HG02852 (cell line): Measurements from ENCODE around the gene CDK2.

Experiments used
- ATAC-seq: cut with Tn5 transposase; IDR thresholded peaks from one replicate; pipeline ENCODE4 v1.9.1; 2021; ENCODE audit warnings: mild to moderate bottlenecking, moderate library complexity; ENCODE audit not compliant: unreplicated experiment

CDK2 gene

GRCh38 chr12:56007564-56008559 is 41.2 kb downstream of the CDK2 start:
- peak; percentile 49 for ATAC-seq

GRCh38 chr12:56010111-56010570 is 43.5 kb downstream of the CDK2 start:
- no peak for ATAC-seq

GRCh38 chr12:56011509-56012090 is 45.0 kb downstream of the CDK2 start:
- ATAC-seq: no peak

DNA sequence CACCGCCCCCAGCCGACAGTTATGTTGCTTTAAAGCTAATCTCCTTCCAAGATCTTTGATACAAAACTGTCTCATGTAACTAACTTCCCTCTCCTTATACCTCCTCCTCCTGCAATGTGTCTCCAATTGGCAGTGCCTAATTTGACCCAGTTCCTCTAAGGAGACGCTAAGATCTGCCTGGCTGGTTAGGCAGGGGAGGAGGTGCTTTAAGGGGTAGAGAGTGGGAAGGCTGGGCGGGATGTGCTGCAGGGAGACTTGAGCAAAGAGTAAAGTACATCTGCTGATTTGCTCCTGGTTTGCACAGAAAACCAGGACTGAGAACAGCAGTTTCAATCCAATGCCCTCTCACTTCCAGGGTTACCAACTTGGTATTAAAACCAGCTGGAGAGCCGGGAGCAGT is 46.9 kb downstream of the CDK2 start:
- ATAC-seq: no peak

- ATAC-seq: no peak
Observed at GRCh38 chr12:56014205-56014604, 47.6 kb downstream of the CDK2 start.

GRCh38 chr12:56017181-56017580 is 50.6 kb downstream of the CDK2 start:
- ATAC-seq: no peak

- ATAC-seq: no peak
Observed at GRCh38 chr12:56018356-56018755, 51.7 kb downstream of the CDK2 start.

DNA sequence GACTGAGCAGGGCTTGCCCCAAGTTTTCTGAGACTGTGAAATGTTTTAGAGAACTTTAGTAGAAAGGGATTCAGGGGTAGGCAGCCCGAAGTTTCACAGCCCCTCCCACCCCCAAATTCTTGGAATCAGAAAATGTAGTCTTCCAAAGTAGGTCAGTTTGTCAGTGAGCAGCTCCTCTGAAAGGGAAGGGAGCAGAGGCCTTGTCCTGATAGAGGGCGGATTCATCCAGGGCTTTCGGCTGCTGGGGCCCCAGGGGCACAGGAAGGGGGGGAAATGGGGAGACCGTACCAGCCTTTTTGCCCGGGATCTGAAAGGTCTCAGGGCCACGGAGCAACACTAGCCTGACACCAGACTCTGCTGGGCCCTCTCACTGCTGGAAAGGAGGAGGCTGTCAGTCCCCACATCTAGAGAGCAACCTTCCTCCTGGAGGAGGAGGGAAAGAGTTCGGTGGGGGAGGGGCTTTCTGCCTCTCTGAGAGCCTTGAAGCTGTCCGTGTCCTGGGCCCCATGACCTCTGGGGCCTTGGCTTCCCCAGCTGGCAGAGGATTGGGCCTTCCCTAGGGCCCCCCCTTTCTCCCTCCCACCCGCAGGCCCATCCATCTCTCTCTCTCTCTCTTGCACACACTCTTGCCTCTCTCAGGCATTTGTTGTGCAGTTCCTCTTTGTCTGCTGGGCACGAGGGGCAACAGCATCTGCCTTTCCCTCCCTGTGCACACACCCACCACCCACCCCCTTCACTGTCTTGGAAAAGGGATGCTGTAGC is 54.0 kb downstream of the CDK2 start, which contains the start of gene IKZF4:
Gene IKZF4 (plus strand): TSS at position 621 of the 762 bp plus-strand sequence. CDS start 451 bp downstream, outside the sequence.
- ATAC-seq: no peak

GRCh38 chr12:56021889-56022497 is 55.4 kb downstream of the CDK2 start:
- ATAC-seq: no peak
